ENCODE measurements around the gene FNDC4.
A peak's percentile ranks its signal among the peaks of the same experiment; 100 is the strongest.
"Not testable (repeated sequence)": the region's sequence is repeated elsewhere in the genome, so short reads cannot be mapped to it uniquely, and the experiment has no call there.

The FNDC4 gene, protein sequence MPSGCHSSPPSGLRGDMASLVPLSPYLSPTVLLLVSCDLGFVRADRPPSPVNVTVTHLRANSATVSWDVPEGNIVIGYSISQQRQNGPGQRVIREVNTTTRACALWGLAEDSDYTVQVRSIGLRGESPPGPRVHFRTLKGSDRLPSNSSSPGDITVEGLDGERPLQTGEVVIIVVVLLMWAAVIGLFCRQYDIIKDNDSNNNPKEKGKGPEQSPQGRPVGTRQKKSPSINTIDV

DNA sequence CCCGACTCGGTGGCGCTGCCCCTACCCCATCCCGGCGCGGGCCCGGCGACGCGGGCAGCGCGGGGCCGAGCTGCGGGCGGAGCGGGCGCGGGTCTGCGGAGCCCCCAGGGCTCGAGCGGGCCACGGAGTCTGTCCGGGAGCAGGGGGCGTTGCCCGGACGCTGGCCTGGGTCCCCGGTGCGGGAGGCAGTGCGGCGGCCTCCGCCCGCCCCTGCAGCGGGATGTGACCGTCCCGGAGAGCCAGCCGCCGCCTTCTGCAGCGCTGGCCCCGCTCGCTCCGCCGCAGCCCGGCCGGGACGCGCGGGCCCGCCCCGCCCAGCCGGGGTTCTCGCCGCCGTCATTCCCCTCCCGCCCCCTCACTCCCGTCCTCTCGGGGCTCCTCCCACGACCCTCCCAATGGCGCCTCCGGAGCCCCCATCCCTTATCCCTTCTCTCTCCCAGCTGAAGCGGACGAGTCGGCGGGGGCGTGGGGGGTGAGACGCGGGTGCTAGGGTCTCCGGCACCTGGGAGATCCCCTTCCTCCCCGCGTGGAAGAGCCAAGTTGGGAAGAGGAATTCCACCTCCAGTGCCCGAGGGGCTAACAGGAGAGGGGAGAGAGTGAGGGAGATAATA is at the start of gene FNDC4:
TSS of gene FNDC4 (minus strand) at position 257 of the 611 bp plus-strand sequence. CDS start 521 bp downstream, outside the sequence.
- DNase-seq (ENCODE audit: low spot score), result peak; percentile 17

DNA sequence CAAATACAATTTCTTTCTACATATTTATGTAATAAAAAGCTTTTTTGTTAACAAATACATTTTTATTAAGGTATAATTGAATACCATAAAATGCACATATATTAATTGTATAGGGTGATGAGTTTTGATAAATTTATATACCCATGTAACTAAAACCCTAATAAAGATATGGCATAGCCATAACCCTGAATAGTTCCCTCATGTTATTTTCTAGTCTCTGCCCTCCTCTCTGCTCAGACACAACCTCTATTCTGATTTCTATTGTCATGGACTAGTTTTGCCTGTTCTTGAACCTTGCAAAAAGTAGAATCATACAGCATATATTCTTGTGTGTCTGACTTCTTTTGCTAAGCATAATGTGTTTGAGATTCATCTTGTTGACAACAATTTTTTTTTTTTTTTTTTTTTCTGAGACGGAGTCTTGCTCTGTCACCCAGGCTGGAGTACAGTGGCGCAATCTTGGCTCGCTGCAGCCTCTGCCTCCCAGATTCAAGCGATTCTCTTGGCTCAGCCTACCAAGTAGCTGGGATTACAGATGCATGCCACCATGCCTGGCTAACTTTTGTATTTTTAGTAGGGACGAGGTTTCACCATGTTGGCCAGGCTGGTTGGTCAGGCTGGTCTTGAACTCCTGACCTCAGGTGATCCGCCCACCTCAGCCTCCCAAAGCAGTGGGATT is 49.3 kb upstream of the FNDC4 start:
- DNase-seq (ENCODE audit: low spot score), result no peak

DNA sequence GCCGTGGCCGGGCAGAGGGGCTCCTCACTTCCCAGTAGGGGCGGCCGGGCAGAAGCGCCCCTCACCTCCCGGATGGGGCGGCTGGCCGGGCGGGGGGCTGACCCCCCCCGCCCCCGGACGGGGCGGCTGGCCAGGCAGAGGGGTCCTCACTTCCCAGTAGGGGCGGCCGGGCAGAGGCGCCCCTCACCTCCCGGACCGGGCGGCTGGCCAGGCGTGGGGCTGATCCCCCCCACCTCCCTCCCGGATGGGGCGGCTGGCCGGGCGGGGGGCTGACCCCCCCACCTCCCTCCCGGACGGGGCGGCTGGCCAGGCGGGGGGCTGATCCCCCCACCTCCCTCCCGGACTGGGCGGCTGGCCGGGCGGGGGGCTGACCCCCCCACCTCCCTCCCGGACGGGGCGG is 44.6 kb upstream of the FNDC4 start:
- DNase-seq (ENCODE audit: low spot score), result not testable (repeated sequence)

DNA sequence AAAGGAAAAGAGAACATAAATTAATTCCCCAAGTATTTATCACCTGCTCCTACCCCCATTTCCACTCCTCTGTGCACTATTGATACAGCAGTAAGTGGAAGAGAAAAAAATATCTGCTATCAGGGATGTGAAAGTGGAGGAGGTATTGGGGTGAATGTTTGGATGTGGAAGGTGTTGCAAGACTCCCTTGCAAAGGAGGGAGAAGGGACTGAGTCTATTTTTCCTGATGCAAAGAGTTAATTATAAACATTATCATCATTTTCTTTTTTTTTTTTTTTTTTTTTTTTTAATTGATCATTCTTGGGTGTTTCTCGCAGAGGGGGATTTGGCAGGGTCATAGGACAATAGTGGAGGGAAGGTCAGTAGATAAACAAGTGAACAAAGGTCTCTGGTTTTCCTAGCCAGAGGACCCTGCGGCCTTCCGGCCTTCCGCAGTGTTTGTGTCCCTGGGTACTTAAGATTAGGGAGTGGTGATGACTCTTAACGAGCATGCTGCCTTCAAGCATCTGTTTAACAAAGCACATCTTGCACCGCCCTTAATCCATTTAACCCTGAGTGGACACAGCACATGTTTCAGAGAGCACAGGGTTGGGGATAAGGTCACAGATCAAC is 43.9 kb upstream of the FNDC4 start:
- DNase-seq (ENCODE audit: low spot score), result not testable (repeated sequence)

DNA sequence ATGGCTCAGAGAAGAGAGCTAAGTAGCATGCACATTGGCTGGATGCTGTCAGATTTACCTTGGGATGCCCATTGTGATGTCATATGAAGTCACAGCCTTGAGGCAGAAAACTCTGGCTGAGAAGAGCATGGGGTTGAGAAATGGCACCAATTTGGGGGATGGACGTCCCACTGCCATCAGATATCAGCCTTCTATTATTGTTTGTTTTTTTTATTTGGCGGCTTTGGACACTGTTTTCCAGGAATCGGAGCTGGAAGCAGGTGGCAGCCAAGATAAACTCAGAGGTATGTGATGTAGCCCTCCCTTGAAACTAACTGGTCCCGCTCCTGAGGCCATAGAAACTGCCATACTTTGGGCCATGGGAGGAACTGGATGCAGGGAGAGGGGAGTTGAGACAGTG is 42.3 kb upstream of the FNDC4 start:
- no peak for DNase-seq (ENCODE audit: low spot score)

DNA sequence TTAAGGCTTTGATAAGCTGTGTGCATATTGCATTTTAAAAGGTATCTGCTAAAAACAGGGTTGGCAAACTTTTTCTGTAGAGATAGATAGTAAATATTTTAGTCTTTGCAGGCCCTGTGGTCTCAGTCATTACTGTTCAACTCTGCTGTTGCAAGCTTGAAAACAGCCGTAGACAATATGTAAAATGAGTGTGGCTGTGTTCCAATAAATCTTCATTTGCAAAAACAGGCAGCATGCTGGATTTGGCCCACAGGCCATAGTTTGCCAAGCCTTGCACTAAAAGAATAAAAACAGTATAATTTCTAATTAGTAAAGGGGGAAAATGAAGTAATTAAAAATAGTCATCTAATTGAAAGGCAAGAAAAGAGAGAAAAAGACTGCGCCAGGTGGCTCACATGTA is 37.0 kb upstream of the FNDC4 start:
- no peak for DNase-seq (ENCODE audit: low spot score)

DNA sequence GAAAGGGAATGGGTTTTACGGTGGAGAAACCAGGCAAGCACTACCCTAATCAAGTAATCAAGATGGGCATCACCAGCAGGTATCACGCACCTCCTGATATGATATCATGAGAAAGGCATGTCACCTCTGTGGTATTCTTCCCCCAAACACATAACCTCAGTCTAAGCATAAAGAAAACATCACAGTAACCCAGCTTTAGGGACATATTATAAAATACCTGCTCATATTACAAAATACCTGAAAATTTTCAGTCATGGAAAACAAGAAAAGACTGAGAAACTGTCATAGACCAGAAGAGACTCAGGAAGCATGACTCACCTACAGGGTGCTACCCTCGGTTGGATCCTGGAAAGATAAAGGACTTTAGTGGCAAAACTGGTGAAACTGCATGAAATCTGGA is 32.2 kb upstream of the FNDC4 start:
- no peak for DNase-seq (ENCODE audit: low spot score)

DNA sequence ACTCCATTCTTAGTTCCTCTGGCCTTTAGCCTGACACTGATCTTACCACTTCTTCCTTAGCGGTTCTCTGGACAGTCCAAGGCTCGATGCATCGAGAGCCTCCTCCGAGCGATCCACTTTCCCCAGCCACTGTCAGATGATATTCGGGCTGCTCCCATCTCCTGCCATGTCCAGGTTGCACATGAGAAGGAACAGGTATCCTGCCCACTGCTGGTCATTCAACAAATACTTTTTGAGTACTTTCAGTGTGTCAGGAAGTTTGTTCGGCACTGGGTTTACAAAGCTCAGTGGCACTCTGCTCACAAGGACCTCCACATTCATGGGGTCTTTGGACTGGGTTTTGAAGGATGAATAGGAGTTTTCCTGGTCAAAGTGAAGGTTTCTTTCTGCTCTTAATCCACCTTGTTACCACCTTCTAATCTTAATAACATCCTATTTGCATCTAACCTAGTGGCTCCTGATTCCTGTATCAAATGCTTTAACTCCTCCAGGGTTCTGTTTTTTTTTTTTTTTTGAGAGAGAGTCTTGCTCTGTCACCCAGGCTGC is 27.5 kb upstream of the FNDC4 start:
- DNase-seq (ENCODE audit: low spot score), result no peak

DNA sequence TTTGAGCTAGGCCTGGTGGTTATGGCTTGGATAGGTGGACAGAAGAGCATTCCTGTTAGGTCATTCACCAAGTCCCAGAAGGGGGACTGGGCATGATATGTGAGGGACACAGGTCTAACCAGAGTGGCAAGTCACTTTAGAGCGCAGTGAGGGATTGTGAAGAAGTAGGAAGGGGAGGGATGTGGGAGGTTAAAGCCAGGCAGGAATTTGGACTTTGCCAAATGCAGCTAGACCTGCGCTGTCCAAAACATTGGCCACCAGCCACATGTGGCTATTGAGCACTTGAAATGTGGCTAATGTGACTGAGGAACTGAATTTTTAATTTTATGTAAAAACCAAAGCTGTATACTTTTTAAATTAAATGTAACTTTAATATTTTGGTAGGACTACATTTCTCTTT is 25.3 kb upstream of the FNDC4 start:
- DNase-seq (ENCODE audit: low spot score), result no peak

DNA sequence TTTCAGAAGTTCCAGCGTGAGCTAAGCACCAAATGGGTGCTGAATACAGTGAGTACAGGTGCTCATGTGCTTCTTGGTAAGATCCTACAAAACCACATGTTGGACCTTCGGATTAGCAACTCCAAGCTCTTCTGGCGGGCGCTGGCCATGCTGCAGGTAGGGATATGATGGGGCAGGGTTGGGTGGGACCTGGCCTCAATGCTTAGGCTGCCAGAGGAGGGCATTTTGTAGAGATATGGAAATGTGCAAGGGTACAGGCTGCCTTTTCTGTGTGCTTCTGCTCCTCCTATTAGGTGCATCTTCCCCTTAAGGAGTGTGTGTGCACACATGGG is 23.7 kb upstream of the FNDC4 start:
- no peak for DNase-seq (ENCODE audit: low spot score)

DNA sequence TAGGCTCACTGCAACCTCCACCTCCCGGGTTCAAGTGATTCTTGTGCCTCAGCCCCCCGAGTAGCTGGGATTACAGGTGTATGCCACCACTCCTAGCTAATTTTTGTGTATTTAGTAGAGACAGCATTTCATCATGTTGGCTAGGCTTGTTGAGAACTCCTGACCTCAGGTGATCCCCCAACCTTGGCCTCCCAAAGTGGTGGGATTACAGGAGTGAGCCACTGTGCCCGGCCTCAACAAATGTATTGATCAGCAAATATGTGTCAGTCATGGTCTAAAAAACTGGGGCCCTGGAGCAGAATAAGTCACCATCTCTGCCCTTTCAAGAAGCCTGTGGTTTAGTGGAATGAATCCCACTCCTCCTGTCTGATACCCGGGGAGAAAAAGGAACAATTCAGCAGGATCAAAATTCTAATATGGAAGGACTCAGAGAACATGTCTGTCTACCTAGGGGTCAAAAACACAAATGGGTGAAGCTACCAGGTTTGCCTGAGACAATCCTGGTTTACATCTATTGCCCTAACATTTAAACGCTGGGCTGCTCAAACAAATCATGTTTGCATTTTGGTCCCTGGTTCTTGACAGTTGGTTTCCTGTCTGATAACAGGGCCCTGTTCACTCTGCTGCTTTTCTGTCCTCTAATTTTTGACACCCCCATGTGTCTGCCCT is 23.2 kb upstream of the FNDC4 start:
- no peak for DNase-seq (ENCODE audit: low spot score)

DNA sequence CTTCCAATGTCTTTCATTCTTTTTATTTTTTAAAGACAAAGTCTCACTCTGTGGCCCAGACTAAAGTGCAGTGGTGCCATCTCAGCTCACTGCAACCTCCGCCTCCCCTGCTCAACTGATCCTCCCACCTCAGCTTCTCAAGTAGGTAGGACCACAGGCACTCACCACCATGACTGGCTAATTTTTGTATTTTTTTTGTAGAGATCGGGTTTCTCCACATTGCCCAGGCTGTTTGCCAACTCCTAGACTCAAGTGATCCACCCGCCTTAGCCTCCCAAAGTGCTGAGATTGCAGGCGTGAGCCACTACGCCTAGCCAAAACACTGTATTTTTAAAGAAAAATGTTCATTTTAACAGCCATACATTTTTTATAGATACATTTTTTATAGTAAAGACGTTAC is 14.3 kb upstream of the FNDC4 start:
- DNase-seq (ENCODE audit: low spot score), result no peak

DNA sequence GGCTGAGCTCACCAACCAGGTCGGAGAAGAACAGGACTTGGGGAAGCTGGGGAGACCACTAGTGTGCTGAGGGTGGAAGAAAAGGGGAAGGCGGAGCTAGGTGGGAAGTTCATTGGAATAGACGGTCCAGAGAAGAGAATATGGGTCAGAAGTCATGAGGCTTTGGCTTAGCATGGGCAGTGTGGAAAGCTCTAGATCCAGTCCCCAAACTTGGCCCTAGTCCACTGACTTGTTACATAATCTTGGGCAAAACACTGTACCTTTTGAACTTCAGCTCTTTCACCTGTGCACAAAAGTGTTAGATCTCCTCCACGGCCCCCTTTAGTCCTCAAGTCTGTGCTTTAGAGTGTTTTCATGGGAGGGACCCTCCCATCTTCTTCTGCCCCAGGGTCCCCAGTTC is 12.3 kb upstream of the FNDC4 start:
- DNase-seq (ENCODE audit: low spot score), result no peak

DNA sequence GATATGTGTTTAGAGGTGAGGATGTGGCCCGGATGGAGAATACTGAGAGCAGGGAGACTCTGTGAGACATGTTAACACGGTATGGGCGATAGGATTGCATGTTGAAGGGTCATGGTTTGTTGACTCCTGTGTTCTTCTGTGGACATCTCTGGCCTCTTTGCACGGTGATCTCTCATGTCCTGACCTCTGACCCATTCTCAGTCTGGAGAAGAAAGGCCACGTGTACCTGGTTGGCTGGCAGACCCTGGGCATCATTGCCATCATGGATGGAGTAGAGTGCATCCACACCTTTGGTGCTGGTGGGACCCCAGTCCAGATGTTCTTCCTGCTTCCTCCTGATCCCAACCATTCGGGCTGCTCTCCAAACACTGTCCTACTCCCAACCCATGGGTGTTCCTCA is 11.6 kb upstream of the FNDC4 start:
- no peak for DNase-seq (ENCODE audit: low spot score)

DNA sequence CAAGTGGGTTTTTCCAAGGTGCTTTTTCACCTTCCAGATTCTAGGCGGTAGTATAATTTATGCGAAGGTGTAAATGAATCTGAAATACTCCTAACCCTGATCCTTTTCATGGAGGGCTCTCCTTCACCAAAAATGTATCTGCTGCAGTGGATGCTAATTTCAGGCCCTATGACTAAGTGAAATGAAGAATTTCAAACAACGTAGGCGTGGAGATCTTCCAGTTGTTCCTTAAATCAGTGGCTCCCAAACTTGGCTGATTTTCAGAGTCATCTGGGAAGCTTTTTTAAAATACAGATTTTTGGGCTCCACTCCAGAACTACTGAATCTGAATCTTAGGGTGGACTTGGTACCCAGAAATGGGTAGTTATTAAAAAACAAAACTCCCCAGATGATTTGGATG is 7.1 kb upstream of the FNDC4 start:
- DNase-seq (ENCODE audit: low spot score), result no peak

DNA sequence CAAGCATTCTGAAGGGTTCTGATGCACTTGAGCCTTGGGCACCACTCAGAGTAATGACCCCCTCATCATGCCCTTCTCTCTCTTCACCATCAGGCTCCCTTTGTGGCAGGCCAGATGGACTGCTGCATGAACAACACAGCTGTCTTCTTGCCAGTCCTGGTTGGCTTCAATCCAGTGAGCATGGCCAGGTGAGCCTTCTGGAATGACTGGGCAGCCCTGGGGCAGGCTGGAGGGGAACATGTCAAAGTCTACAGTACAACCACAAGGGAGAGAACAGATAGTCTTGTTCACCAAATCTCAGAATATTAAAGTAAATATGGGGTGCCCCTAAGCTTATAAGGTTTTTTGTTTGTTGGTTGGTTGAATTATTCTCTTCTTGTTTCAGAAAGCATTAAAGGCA is 6.0 kb upstream of the FNDC4 start:
- no peak for DNase-seq (ENCODE audit: low spot score)

DNA sequence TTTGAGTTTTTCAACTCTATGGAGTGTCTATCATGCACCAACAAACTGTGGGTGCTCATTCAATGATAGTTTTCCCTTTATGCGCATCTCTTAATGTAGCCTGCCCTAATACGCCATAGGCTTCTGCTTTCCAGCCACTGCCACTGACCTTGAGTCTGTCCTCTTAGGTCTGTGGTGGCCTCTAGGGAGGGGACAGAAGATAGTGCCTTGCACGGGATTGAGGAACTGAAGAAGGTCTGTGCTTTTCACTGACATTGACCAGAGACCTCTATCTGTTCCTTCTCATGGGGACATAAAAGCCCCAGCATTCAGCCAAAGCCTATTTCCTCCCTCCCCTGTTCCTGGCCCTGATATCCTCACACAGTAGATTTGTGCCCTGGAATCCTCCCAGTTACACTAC is 4.0 kb upstream of the FNDC4 start:
- no peak for DNase-seq (ENCODE audit: low spot score)

DNA sequence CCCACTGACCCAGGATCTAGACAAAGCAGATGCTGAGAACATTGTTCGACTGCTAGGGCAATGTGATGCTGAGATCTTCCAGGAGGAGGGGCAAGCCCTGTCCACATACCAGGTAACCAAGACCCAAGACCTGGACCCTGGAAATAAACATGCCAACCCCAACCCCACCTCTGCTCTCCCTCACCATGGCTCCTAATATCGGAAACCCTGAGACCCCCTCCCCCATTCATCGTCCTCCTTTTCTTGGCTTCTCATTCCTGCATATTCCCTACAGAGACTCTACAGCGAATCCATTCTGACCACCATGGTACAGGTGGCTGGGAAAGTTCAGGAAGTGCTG is 2.3 kb upstream of the FNDC4 start:
- no peak for DNase-seq (ENCODE audit: low spot score)

DNA sequence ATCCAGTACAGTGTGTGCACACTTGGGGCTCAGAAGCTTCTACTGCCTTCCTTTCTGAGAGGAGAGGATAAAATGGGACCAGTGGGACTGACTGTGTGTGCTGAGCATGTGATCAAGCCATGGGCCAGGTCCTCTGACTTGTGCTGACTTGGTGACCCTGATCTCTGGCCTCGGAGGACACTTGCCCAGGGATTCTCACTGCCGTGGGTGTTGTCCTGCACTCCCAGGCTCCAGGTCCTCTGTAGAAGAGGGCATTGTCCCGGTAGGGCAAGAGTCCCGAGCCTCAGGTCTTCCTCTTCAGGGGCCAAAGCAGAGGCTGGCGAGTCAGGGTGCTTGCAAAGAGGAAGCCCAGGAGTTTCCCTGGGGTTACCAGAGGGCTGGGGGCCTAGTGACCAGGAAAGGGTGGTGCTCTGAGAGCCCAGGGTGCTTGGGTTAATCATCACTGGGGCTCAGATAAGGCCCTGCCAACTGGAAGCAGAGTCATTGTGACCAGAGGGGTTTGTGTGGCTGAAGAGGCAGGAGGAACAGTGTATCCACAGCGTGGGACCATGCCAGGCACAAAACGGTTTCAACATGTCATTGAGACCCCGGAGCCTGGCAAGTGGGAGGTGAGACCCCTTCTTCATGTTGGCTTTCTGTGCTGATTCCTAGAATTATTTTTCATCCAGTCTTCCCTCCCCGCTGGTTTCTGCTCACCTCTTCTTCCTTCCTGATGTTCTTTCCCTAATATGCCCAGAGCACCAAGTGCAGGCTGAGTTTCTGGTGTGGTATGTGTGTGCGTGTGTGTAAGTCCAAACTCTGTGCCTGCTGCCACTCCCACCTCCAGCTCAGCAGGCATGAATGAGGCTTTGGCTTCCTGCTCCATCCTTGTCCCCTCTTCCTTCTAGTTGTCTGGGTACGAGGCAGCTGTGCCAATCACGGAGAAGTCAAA is 1.6 kb upstream of the FNDC4 start, which contains the start of gene GCKR:
TSS of gene GCKR (plus strand) at position 483 of the 931 bp plus-strand sequence. CDS start at position 549, 66 bp downstream.
- no peak for DNase-seq (ENCODE audit: low spot score)

DNA sequence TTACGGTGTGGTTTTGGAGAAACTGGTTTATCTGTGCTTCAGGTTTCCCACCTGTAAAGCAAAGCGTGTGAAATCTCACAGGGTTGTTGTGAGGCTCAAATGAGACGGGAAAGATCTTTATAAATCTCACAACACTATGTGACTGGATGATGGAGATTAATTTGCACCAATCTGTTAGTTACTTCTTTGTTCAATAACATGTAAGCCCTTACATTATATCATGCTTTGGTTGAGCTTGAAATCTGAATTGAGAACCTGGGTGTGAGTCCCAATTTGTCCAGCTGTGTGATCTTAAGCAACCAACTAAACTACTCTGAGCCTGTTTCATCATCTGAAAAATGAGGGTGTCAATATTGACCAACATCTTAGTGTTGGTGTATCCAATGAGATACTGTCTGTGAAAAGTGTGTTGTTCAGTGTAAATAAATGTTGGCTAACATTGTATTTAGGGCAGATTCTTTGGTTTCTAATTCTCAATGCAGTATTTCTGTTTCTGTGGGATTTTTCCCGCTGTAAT is 898 bp upstream of the FNDC4 start:
- no peak for DNase-seq (ENCODE audit: low spot score)
